ENCODE results near the gene MYO7A. TPM values are rescaled to one million over a fixed set of nuclear protein-coding genes. Genes with fewer than 3 reads are reported as not detected.

MYO7A gene
- total RNA-seq, 2 donors from 2014 or later: 1.4 to 5.0 TPM

DNA sequence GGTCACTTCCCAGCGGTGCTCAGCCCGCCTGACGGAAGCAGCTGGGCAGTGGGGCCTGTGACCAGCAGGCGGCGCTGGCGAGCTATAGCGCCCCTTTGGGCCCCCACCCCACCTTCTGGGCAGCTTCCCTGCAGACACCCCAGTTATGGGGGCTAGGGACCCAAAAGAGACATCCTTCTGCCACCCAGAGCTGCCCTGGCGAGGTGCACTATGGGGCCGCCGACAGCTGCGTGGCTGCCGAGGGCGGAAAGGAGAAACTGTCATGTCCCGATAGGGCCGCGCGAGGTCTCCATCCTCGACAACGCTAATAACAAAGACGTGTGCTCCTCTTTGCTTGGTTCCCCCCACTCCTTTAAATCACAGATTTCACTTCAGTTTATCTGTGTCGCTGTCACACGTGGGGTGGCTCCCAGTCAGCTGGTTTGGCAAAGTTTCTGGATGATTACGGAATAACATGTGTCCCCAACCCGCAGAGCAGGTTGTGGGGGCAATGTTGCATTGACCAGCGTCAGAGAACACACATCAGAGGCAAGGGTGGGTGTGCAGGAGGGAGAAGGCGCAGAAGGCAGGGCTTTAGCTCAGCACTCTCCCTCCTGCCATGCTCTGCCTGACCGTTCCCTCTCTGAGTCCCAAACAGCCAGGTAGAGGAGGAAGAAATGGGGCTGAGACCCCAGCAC, 673 bp upstream of the MYO7A start:
- no peaks in the 10 kb centered on the region for H3K36me3 ChIP-seq
- no peaks in the 10 kb centered on the region for H3K9me3 ChIP-seq
- no peaks in the 10 kb centered on the region for H3K27me3 ChIP-seq
- H3K4me1 ChIP-seq: peaks cover 0 to 38% of the 10 kb centered on the region in 2 donors
- peak overlapping the region in 1 of 2 donors; percentile 1 for H3K27ac ChIP-seq
- no peak for DNase-seq (ENCODE audit: low spot score)
- peak overlapping the region; percentile 16 to 40 for H3K4me3 ChIP-seq
- peak; percentile 99 for TF ChIP-seq CTCF (IDR thresholded peaks at IDR 0.05)

DNA sequence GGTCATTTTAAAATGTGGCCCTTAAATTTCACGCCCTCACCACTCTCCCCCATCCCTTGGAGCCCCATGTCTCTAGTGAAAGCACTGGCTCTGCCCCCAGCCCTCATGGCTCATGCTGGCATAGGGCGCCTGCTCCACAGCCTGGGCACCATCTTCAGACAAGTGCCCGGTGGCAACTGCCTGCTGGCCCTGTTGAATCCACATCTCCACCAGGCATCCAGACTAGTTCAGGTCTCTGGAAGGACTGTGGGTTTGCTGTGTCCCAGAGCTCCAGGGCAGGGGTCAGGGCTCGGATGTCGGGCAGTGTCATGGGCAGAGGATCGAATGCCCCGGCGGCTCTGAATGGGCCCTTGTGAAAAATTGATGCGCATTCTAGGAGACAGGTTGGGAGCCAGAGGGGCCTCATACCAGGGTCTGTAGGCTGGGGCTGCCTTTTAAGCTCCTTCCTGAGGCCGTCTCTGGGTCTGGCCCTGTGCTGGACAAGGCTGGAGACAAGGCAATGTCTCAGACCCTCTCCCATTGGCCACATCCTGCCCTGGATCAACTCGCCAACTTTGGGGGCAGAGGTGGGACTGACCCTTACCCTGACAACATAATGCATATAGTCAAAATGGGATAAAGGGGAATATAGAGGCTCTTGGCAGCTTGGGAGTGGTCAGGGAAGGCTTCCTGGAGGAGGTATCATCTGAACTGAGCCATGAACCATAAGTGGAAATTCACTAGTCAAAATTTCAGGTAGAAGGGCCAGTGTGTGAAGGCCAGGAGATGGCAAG, 1.2 kb downstream of the MYO7A start:
- no peak overlapping the region for H3K27ac ChIP-seq
- TF ChIP-seq CTCF (IDR thresholded peaks at IDR 0.05): no peak
- peaks cover 0 to 38% of the 10 kb centered on the region in 2 donors for H3K4me1 ChIP-seq
- no peaks in the 10 kb centered on the region for H3K36me3 ChIP-seq
- H3K9me3 ChIP-seq: no peaks in the 10 kb centered on the region
- H3K4me3 ChIP-seq: no peak overlapping the region
- H3K27me3 ChIP-seq: no peaks in the 10 kb centered on the region
- no peak for DNase-seq (ENCODE audit: low spot score)

DNA sequence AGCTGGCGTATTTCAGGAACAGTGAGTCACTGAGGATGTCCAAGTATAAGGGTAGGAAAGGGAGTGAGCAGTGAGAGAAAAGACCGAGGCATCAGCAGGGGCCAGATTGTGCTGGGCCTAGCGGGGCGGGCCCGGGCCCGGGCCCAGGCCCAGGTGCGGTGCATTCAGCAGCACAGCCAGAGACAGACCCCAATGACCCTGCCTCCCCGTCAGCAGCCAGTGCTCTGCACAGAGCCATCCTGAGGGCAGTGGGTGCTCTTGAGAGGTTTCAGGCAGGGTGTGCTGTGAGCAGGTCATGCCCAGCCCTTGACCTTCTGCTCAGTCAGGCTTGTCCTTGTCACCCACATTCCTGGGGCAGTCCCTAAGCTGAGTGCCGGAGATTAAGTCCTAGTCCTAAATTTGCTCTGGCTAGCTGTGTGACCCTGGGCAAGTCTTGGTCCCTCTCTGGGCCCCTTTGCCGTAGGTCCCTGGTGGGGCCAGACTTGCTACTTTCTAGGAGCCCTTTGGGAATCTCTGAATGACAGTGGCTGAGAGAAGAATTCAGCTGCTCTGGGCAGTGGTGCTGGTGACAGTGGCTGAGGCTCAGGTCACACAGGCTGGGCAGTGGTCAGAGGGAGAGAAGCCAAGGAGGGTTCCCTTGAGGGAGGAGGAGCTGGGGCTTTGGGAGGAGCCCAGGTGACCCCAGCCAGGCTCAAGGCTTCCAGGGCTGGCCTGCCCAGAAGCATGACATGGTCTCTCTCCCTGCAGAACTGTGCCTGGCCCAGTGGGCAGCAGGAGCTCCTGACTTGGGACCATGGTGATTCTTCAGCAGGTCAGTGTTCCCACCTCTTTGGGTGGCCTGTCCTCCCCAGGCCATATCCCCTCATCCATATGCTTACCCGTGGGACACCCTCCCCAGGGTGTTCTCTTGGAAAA, 2.1 kb downstream of the MYO7A start:
- no peaks in the 10 kb centered on the region for H3K9me3 ChIP-seq
- H3K27ac ChIP-seq: no peak overlapping the region
- no peak for TF ChIP-seq CTCF (IDR thresholded peaks at IDR 0.05)
- H3K36me3 ChIP-seq: no peaks in the 10 kb centered on the region
- no peak overlapping the region for H3K4me3 ChIP-seq
- DNase-seq (ENCODE audit: low spot score): no peak
- no peaks in the 10 kb centered on the region for H3K27me3 ChIP-seq
- peaks cover 0 to 38% of the 10 kb centered on the region in 2 donors for H3K4me1 ChIP-seq

DNA sequence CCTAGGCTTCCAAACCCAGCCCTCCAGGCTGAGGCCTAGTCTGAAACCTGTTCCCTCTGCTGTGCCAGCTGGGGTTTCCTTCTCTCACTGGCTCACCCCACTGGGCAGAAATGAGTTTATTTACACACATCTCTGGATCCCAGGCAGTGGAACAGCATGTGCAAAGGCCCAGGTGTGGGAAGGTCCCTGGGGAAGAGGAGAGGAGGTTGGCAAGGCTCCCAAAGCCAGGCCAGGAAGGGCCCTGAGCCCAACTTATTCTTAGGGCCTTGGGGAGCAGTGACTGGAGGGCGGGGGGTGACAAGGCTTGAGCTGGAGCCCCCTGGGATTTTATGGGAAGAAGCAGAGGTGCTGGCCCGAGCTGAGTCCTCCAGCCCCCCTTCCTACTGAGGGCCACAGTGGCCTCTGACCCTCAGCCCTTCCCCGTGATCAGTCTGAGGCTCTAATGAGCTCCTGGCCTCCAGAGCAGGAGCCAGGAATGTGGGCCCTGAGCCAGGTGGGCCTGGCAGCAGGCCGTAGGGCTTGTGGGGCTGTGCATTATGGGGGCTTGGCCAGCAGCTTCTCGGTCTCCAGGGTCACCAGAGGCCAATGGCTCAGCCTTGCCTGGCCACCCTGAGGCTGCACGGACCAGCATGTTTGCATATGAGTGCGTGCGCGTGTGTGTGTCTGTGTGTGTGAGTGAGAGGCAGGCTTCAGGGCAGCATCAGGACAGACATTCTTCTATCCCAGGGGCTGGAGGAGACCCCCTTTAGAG, 2.9 kb downstream of the MYO7A start:
- Histone ChIP-seq H3K27ac (no peak overlapping the region), H3K4me3 (no peak overlapping the region), H3K27me3 (no peaks in the 10 kb centered on the region), H3K4me1 (peaks cover 0 to 38% of the 10 kb centered on the region in 2 donors), H3K9me3 (no peaks in the 10 kb centered on the region), H3K36me3 (no peaks in the 10 kb centered on the region)
- TF ChIP-seq CTCF (IDR thresholded peaks at IDR 0.05): no peak
- no peak for DNase-seq (ENCODE audit: low spot score)

DNA sequence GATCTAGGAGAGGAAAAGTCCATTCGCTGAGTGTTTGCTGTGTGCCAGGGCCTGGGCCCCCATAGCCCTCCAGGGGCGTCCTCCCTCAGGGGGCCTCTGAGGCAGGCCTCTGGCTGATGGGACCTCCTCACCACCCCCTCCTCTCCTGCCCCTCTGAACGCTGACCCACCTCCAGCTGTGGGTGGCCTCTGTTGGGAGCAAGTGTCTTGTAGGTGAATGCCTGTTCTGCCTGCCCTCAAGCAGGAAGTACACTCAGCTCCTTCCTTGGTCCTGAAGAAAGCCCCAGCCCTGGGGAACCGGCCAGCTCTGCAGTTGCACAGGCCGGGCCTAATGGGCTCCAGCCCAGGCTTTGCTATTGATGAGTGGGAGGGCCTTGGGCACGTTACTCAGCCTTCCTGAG, 3.5 kb downstream of the MYO7A start:
- H3K9me3 ChIP-seq: no peaks in the 10 kb centered on the region
- no peaks in the 10 kb centered on the region for H3K36me3 ChIP-seq
- TF ChIP-seq CTCF (IDR thresholded peaks at IDR 0.05): no peak
- H3K4me3 ChIP-seq: no peak overlapping the region
- no peak overlapping the region for H3K27ac ChIP-seq
- H3K4me1 ChIP-seq: peaks cover 0 to 38% of the 10 kb centered on the region in 2 donors
- DNase-seq (ENCODE audit: low spot score): no peak
- no peaks in the 10 kb centered on the region for H3K27me3 ChIP-seq

Data from right atrium auricular region (tissue), 2 donors.